ENCODE results near the gene ASB9.

GRCh38 chrX:15221321-15221720 lies 48.6 kb downstream of the ASB9 start:
- TF ChIP-seq POLR2A (IDR thresholded peaks at IDR 0.05): no peak
- TF ChIP-seq CTCF (IDR thresholded peaks at IDR 0.05 in 4 of 5, conservative IDR thresholded peaks at IDR 0.05 in 1 of 5): no peak

Measured in gastrocnemius medialis (tissue), 4 donors.